GM18870 (cell line): ENCODE results near the gene CCL24.
"Not testable (repeated sequence)": the region's sequence is repeated elsewhere in the genome, so short reads cannot be mapped to it uniquely, and the experiment has no call there.

Experiments used
- ATAC-seq: cut with Tn5 transposase; IDR thresholded peaks from one replicate; pipeline ENCODE4 v1.9.1; 2021; ENCODE audit warnings: moderate library complexity; ENCODE audit not compliant: unreplicated experiment

CCL24 gene

DNA sequence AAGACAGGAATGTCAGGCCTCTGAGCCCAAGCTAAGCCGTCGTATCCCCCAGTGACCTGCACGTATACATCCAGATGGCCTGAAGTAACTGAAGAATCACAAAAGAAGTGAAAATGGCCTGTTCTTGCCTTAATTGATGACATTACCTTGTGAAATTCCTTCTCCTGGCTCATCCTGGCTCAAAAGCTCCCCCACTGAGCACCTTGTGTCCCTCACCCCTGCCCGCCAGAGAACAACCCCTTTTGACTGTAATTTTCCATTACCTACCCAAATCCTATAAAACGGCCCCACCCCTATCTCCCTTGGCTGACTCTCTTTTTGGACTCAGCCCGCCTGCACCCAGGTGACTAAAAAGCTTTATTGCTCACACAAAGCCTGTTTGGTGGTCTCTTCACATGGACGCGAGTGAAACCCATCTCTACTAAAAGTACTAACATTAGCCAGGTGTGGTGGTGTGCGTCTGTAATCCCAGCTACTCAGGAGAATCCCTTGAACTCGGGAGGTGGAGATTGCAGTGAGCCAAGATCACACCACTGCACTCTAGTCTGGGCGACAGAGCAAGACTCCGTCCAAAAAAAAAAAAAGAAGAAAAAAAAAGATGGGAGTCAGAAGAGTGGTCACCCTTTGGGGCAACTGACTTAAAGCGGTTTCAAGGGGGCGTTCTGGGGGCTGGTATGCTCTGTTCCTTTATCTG lies 25.3 kb downstream of the CCL24 start:
- ATAC-seq: not testable (repeated sequence)

DNA sequence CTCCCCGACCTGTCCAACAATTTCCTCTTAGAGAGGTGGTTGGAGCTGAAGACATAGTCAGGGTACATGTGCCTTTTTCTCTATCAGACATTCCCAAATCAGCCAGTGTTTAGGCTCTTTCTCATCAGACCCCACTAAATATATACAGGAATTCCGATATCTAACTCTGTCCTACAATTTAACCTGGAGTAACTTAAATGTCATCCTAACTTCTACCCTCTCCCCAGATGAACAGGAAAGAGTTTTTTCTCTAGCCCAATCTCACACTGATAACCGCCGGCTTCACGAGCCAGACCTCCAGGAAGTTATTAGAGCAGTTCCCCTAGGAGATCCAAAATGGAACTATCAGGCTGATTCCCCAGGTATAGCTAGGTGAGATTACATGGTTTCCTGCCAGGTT lies 30.5 kb downstream of the CCL24 start:
- ATAC-seq: not testable (repeated sequence)

DNA sequence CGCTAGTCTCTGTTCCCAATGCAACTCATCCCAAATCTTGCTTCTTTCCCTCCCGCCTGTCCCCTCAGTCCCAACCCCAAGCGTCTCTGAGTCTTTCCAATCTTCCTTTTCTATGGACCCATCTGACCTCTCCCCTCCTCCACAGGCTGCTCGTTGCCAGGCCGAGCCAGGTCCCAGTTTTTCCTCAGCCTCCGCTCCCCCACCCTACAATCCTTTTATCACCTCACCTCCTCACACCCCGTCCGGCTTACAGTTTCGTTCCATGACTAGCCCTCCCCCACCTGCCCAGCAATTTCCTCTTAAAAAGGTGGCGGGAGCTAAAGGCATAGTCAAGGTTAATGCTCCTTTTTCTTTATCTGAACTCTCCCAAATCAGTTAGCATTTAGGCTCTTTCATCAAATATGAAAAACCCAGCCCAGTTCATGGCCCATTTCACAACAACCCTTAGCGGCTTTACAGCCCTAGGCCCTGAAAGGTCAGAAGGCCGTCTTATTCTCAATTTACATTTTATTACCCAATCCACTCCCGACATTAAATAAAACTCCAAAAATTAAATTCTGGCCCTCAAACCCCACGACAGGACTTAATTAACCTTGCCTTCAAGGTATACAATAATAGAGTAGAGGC lies 32.8 kb downstream of the CCL24 start:
- not testable (repeated sequence) for ATAC-seq

DNA sequence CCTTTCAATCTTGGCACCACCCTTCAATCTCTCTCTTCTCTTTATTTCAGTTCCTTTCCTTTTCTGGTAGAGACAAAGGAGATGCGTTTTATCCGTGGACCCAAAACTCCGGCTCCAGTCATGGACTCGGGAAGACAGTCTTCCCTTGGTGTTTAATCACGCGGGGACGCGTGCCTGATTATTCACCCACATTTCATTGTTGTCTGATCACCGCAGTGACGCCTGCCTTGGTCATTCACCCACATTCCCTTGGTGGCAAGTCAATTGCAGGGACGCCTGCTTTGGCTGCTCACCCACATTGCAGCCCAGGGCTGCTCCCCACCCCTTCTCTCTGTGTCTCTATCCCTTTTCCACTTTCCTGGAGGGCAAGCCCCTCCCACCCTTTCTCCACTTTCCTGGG lies 34.1 kb downstream of the CCL24 start:
- ATAC-seq: not testable (repeated sequence)

DNA sequence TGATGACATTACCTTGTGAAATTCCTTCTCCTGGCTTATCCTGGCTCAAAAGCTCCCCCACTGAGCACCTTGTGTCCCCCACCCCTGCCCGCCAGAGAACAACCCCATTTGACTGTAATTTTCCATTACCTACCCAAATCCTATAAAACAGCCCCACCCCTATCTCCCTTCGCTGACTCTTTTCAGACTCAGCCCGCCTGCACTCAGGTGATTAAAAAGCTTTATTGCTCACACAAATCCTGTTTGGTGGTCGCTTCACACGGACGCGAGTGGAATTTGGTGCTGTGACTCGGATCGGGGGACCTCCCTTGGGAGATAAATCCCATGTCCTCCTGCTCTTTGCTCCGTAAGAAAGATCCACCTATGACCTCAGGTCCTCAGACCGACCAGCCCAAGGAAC lies 34.6 kb downstream of the CCL24 start:
- ATAC-seq: not testable (repeated sequence)

DNA sequence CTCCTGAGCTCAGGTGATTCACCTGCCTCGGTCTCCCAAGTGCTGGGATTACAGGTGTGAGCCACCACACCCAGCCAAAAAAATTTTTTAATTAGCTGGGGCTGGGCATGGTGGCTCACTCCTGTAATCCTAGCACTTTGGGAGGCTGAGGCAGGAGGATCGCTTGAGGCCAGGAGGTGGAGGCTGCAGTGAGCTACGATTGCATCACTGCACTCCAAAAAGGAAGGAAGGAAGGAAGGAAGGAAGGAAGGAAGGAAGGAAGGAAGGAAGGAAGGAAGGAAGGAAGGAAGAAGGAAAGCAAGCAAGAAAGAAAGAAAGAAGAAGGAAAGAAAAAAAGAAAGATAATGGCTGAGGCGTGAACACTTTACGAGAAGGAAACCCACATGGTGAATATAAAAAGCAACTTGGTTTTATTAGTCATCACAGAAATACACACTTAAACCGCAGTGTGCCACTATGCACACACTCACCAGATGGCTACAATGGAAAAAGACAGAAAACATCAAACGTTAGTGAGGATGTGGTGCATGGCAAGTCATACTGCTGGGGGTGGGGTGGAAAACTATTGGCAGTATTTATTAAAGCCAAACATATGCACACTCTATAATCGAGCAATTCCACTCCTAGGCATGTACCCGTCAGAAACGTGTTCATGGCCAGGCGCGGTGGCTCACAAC lies 37.2 kb downstream of the CCL24 start:
- ATAC-seq: no peak

DNA sequence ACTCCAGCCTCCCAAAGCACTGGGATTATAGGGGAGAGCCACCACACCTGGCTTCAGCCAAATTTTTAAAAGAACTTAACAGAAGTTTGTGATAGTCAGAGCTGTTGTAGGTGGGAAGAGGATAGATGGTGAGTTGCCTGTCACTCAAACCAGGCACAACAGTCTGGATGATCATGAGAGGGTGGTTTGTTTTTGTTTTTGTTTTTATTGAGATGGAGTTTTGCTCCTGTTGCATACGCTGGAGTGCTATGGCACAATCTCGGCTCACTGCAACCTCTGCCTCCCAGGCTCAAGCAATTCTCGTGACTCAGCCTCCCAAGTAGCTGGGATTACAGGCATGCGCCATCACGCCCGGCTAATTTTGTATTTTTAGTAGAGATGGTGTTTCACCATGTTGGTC lies 39.6 kb downstream of the CCL24 start:
- ATAC-seq: not testable (repeated sequence)

DNA sequence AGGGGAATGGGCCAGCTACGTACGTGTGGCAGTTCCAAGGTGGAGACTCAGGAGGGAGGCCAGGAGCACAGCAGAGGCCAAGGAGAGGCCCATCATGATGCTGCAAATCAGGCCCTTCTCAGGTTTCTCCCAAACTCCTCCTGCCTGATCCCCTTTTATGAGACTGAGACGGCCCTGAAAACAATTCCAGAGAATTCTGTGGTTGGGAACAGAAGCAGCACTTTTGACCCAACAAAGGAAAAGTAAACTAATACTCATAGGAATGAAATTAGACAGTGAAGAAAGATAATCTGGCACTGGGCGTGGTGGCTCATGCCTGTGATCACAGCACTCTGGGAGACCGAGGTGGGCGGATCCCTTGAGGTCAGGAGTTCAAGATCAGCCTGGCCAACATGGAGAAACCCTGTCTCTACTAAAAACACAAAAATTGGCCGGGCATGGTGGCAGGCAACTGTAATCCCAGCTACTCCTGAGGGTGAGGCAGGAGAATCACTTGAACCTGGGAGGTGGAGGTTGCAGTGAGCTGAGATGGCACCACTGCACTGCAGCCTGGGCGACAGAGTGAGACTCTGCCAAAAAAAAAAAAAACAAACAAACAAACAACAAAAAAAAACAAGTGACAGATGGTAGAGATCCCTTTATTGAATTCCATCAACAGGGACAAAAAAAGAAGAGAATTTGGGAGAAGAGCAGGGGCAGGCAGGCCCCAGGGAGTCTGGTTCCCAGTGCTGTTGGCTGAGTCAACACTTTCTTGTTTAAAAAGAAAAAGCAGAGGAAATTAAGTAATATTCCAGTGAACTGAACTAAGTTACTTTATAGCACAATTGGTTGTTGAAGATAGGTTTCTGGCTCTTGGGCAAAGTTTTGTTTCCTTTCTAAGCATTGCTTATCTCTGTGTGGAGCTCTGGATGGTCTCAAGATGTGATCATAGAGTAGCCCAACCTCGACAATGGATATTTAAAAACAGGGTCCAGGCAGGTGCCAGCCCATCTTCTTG lies 41.2 kb downstream of the CCL24 start, which contains the start of gene CCL26:
TSS of gene CCL26 (minus strand) at position 131 of the 997 bp plus-strand sequence. CDS start at position 96, 35 bp downstream.
- no peak for ATAC-seq

DNA sequence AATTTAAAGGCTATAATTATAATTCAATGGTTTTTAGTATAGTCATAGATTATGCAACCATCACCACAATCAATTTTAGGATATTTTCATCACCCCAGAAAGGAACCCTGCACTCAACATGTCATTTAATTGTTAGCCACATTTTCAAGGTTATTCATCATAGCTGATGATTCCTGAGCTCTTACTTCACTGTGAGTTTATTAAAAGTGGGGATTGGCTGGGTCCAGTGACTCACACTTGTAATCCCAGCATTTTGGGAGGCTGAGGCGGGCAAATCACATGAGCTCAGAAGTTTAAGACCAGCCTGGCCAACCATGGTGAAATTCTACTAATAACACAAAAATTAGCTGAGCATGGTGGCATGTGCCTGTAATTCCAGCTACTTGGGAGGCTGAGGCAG lies 42.4 kb downstream of the CCL24 start:
- no peak for ATAC-seq

DNA sequence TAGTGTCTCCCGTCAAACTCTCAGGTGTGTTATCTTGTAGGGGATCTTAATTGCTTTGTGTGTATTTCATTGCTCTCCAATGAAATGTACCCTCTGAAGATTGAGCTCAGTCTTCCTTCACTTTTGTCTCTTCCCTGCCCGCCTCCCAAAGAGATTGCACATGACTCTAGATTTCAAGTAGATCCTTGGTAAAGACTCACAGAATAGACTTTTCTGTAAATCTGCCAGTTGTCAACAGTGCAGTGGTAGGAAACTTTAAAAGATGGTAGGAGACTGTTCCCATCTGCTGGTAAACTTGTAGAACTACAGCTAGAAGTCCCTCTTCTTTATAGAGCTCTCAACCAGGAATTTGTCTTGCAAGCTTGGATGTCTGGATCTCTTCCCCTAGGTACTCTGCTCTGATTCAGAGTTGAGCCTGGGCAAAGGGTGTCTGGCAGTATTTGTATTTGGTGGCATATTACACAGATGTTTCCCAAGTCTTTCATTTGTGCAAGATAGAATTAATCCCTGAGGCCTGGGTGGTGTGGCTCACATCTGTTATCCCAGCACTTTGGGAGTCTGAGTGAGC lies 51.2 kb downstream of the CCL24 start:
- no peak for ATAC-seq

DNA sequence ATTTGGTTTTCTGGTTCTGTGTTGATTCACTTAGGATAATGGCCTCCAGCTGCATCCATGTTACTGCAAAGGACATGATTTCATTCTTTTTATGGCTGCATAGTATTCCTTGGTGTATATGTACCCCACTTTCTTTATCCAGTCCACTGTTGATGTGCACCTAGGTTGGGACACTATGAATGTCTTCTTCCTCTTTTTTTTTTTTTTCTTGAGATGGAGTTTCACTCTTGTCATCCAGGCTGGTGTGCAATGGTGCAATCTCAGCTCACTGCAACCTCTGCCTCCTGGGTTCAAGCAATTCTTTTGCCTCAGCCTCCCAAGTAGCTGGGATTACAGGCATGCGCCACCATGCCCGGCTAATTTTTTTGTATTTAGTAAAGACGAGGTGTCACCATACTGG lies 51.8 kb downstream of the CCL24 start:
- not testable (repeated sequence) for ATAC-seq
